ENCODE measurements around the gene SPOP. TPM values are rescaled to one million over a fixed set of nuclear protein-coding genes. Genes with fewer than 3 reads are reported as not detected.

SPOP gene
- total RNA-seq, 1 donor from 2014 or later = 44.2 TPM

DNA sequence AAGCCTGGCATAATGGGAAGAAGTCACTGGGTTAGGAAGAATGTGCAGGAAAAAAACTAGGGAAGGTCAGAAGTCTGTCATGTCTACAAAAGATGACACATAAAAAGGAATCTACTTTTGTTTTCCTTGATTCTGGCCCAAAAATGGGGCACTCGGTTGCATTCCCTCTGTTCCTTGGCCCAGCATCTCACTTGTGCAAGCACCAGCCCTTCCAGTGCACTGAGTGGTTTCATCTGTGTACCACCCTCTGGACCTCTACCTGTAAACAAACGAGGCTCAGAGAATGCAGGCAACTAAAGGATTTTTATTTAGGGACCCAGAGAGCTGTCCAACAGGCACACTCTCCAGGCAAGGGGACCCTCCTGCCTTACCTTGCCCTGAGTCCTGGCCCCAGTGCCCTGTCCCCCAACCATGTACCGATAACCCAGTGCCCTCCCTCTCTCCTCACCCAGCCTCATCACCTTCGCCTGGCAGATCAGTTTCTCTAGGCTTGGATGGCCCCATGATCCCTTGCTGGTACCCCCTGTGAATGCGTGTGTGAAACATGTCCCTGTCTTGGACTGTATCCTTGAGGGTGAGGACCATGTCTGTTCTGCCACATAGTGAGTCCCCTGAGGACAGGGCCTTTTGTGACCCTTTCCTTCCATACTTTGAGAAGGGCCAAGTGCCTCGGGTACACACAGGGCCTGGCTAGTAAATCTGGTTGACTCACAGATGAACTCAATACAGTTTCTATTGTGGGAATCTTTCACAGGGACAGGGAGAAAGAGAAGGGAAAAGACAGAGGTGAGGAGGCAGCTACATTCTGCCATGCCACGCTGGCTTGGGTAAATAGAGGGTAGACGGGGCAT is 88.9 kb downstream of the SPOP start:
- DNase-seq (ENCODE audit: low spot score) = no peak

DNA sequence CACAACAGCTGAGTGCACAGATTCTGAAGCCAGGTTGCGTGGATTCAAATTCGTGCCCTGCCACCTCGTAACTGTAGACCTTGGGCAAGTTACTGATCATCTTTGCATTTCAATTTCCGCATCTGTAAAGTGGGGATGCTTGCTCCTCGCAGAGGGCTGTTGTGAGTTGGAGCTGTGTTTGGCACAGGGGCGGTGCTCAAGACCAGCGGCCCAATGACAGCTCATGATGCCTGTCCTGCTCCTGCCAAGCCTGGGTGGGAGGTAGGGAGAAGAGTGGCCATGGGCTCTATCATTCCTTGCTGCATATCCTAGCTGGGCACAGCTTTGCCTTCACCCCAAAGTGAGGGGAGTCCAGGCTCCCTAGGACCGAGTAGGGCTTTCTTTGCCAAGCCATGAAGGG is 89.6 kb downstream of the SPOP start:
- DNase-seq (ENCODE audit: low spot score) = no peak

DNA sequence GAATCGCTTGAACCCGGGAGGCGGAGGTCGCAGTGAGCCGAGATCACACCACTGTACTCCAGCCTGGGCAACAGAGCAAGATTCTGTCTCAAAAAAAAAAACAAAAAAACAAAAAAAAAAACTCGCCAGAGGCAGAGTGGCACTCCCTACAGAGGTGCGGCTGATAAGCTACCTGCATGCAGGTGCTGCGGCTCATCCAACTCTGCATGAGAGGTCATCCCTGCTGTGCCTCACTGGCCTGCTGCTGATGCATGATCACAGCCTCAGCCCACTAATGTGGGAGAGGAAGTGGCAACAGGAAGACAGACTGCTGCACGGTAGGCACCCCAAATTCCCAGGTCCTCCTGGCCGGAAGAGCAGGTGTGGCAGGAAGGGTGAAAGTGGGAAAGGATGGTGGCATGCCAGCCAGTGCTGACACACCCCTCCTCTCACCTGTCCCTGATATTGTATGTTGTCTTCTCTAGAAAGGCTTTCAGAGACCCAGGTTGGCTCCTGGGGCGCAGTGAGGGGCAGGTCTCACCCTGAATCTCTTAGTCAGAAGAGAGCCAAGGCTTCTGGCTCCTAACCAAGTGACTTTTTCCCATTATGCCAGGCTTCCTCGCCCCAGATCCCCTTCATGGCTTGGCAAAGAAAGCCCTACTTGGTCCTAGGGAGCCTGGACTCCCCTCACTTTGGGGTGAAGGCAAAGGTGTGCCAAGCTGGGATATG is 90.4 kb downstream of the SPOP start:
- no peak for DNase-seq (ENCODE audit: low spot score)

DNA sequence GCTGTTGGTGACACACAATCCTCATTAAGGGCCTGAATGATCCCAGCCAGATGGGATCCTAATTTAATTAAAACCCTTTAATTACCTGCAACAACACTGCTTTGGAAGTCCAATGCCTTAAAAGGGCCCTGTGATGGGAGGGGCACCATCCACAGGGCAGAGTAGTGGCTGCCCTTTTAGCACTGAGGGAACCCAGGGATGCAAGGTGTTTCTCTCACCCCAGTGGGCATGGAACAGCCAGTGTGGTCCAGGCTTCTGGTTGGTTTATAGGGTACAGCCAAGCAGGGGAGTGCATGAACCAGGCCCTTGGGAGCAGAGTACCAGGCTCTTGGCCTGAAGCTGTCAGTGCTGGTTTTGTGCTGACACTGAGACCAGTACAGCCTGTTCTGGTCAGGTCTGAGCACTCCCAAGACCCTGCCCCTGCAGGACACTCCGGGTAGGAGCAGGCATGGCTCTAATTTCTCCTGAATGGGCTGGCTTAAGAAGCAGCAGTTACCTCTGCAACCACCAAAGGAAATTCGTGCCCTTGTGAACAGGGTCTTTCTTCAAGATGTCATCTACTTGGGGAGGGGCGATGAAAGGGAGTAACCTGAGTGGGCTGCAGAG is 92.4 kb downstream of the SPOP start:
- no peak for DNase-seq (ENCODE audit: low spot score)

DNA sequence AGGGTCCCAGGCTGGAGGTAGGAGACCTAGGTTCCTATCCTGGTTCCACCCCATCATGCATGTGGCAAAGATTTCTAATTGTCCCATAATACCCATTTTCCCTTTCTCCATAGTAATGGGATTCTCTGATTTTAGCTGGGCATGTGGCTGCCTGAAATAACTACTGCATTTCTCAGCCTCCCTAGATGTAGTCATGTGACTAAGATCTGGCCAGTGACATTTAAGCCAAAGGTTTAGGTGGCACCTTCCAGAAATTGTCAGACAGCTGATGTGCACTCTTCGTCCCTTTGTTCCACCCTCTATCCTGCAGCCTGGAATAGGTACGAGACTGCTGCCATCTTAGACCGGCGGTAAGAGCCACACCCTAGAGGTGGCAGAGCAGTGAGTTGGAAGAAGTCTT is 94.0 kb downstream of the SPOP start:
- DNase-seq (ENCODE audit: low spot score) = no peak

DNA sequence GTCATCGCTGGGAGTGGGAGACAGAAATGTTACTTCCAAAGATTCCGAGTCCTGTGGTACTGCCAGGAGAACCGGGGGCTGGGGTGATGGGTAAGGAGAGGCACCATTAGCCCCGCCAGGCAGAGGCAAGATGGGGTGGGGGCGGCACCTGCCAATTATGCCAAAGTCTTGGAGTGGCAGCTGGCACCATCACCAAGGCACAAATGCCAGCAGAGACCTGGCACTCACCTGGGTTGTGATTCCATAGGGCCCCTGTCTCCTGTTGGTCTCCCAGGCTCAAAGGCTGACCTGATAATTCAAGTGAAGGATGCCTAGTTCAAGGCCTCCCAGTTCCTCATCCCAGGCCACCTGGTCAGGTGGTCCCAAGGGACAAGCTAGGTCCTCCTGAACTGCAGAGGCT is 94.7 kb downstream of the SPOP start:
- DNase-seq (ENCODE audit: low spot score) = no peak

DNA sequence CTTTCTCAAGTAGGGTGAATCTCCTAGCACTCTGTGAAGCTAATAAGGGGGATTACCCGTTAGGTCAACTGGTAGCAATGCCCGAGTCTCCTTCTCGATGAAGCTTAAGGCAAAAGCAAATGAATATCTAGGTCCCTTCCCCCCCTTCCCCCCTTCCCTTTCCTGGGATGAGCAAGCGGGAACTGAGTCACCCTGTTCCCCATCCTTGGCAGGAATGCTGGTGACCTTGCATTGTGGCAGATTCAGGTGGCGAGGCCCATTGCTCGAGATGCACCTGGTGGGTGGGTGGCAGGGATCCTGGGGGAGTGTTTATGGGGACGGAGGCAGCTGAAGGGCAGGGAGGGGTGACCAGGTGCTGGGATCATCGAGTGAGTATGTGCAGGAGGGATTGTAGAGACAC is 95.1 kb downstream of the SPOP start:
- DNase-seq (ENCODE audit: low spot score) = peak; percentile 74

DNA sequence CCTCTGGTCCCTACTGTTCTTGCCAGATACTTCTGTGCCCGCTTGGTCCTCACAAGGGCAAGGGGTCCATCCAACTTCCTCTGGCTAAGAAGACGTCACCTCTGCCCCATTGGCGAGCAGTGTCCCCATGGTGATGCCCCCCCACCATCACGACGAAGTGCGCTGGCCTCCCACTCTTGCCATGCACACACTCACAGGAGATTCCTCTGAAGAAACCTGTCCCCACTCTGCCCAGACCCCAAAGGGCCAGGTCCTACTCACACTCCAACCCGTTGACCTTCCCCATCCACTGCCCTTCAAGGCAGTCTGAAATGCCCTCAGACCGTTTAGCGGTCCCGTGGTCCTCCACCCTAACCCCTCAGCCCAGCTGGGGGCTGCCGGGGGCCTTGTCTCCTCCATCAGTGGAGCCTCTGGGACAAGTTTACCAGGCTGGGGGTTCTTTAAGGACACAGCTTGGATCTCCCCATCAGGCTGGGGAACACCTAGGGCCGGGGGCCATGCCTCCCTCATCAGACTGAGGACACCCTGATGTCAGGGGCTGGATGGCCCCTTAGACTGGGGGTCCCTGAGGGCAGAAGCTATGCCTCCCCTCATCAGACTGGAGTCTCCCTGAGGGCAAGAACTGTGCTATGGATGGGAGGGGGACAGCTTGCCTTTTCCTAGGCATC is 95.7 kb downstream of the SPOP start:
- peak; percentile 85 for DNase-seq (ENCODE audit: low spot score)

DNA sequence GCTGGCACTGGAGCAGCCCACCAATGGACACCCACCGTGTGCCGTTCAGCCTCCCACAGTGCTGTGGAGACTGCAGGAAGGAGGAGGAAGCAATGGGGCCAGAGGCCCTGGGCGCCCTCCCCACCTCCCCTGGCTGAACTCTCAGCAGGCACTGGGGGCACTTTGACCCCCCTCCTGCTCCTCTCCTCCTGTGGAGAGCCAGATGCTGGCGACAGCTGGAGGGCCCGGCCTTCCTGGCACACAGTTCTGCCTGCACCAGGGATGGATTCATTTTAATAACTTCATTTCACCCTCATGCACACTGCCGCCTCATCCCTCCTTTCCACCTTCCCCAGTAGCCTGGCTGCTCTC is 96.3 kb downstream of the SPOP start:
- peak; percentile 85 for DNase-seq (ENCODE audit: low spot score)

DNA sequence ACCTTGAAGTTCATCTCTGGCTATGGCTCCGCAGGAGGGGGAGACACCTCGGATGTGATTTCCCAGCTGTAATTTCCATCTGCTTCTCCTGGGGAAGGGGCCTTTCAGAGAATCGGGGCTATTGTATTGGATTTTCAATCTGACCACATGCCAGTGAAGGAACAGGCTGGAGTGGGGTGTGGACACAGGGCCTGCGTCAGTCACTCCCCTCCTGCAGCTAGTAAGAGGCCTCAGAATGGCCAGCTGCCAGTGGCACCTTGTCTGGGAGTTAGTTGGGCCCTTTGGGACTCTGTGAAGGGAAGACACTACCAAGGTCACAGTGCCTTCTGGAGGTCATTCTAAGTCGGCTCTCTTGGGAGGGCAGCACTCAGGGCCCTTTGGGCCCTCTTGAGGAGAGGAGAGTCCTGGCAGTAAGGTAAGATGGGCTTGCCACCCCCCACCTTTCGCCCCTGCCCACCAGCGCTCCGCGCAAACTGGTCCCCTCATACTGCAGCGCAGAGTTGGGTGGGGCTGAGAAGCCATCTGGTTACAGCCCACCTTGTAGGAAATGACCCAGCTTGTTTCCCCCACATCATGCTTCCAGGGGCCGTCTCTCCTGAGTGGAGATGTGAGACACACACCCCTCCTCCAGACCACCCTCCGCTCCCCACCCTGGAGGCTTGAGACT is 96.8 kb downstream of the SPOP start:
- DNase-seq (ENCODE audit: low spot score) = peak; percentile 77

DNA sequence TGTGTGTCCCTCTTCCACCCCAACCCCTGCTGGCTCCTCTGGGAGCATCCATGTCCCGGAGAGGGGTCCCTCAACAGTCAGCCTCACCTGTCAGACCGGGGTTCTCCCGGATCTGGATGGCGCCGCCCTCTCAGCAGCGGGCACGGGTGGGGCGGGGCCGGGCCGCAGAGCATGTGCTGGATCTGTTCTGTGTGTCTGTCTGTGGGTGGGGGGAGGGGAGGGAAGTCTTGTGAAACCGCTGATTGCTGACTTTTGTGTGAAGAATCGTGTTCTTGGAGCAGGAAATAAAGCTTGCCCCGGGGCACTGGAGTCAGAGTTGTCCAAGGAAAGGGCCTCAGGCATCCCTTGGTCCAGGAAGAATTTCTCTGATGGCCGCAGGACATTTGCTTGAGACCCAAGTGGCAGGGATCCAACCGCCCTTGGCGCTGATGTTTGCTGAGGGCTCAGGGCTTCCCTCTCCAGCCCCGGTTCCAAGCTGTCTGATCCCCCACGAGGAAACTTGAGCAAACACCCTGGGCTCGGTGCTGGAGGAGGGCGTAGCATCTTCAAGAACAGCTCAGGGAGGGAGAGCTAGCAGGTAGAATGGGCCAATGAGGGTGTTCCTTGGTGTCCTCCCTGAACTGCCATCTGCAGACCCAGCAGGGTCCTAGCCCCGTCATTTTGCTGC is 97.7 kb downstream of the SPOP start:
- DNase-seq (ENCODE audit: low spot score) = no peak

DNA sequence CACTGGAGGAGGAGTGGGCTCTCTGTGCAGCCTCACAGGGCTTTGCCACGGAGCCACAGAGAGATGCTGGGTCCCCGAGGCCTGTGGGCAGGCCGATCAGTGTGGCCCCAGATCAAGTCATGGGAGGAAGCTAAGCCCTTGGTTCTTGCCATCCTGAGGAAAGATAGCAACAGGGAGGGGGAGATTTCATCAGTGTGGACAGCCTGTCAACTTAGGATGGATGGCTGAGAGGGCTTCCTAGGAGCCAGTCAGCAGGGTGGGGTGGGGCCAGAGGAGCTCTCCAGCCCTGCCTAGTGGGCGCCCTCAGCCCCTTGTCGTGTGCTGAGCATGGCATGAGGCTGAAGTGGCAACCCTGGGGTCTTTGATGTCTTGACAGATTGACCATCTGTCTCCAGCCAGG is 98.4 kb downstream of the SPOP start:
- no peak for DNase-seq (ENCODE audit: low spot score)

DNA sequence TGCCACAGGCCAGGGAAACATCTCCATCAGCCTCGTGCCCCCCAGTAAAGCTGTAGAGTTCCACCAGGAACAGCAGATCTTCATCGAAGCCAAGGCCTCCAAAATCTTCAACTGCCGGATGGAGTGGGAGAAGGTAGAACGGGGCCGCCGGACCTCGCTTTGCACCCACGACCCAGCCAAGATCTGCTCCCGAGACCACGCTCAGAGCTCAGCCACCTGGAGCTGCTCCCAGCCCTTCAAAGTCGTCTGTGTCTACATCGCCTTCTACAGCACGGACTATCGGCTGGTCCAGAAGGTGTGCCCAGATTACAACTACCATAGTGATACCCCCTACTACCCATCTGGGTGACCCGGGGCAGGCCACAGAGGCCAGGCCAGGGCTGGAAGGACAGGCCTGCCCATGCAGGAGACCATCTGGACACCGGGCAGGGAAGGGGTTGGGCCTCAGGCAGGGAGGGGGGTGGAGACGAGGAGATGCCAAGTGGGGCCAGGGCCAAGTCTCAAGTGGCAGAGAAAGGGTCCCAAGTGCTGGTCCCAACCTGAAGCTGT is 98.9 kb downstream of the SPOP start:
- DNase-seq (ENCODE audit: low spot score) = no peak

DNA sequence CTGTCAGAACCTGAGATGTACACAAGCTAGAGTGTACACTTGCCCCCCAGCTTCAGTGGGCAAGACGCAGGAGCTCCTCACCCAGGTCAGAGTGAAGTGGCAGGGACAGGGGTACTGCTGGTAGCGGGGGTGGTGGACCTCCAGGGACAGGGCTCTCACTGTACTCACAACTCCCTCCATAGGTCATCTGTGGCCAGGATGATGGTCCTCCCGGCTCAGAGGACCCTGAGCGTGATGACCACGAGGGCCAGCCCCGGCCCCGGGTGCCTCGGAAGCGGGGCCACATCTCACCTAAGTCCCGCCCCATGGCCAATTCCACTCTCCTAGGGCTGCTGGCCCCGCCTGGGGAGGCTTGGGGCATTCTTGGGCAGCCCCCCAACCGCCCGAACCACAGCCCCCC is 99.5 kb downstream of the SPOP start:
- no peak for DNase-seq (ENCODE audit: low spot score)

DNA sequence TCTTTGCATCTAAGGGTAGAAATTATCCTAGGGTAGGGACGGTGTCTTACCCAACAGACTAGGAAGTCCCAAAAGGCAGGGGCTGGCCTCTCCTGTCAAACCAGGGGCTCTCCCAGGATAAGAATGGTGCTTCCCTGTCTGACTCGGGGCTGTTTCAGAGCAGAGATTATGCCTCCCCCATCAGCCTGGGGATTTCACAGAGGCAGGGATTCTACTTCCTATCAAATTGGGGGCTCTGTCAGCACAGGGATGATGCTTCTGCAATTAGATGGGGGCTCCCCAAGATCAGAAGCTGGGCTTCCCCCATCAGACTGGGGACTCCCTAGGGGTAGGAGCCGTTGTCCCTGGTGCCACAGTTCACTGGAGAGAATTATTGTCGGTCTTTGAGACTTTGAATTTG is 99.9 kb downstream of the SPOP start:
- no peak for DNase-seq (ENCODE audit: low spot score)

DNA sequence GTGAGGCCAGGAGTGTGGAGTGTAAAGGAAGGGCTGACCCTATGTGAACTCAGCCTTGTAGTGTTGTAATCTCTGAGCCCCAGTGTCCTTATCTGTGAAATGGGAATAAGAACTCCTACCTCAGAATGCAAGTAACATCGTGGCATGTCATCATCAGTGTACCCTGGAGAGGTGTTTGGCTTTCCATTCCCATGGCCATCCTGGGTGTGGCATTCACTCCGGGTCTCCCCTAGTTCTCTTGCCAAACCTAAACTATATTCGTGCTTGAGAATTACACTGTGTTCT is 100.3 kb downstream of the SPOP start:
- no peak for DNase-seq (ENCODE audit: low spot score)

DNA sequence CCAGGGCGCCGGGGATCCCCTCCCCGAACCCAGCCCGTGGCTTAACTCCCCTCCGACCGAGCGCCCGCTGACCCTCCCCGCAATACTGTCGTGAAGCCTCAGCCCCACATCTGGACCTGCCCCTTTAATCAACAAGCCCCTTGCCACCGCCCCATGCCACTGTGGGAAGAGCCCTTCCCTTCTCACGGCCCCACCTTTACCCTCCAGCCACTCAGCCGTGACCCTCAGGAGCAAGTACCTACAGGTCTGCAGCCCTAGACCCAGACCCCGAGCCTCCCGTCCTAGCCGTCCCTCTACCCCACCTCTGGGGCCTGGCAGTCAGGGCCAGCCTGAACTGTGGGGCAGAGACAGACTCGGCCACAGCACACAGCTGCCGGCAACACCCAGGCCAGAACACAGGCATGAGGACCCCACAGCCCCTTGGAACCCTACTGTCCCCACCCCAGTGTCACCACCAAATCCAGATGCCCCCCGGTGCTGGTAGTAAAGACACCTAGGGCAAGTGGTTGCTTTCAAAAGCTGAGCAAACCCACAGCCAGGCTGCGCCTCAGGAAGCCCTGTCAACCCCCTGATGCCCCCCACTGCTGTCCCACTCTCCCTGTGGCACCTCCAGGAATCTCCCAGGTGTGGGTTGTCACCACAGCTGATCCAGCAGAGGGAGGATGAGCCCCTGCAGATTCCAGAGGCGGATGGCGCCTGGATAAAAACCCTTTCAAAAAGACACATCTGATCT is 100.8 kb downstream of the SPOP start:
- no peak for DNase-seq (ENCODE audit: low spot score)

DNA sequence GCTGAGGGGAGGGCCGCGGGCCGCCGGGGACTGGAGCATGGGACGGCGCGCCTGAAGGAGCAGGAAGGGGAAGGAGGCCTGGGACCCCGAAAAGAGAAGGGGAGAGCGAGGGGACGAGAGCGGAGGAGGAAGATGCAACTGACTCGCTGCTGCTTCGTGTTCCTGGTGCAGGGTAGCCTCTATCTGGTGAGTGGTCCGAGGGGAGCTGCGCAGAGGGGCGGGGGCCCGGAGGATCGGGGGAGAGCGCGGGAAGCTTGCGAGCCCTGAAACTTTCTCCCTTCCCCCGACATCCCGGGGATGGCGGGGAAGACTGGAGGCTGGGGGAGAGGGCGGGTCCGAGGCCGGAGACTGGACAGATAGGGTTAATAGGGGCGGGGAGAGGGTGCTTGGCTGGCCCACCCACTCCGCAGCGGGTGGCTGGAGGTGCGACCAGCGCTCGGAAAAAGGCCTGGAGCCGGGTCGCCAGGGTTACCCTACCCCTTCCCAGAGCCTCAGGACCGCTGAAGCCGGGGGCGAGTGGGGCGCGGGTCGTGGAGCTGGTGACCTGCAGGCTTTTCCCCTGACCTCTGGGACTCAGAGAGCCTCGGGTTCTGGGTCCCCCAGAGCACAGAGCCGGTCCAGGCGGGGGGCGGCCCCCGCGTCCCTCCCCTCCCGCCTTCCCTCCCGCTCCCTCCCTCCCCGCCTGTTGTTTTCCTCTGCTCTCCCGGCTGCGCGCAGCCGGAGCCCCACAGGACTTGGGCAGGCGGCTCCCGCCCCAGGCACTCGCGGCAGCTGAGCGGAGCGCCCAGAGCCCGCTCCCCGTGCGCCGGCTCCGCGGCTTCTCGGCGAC is 101.6 kb downstream of the SPOP start:
- DNase-seq (ENCODE audit: low spot score) = no peak

DNA sequence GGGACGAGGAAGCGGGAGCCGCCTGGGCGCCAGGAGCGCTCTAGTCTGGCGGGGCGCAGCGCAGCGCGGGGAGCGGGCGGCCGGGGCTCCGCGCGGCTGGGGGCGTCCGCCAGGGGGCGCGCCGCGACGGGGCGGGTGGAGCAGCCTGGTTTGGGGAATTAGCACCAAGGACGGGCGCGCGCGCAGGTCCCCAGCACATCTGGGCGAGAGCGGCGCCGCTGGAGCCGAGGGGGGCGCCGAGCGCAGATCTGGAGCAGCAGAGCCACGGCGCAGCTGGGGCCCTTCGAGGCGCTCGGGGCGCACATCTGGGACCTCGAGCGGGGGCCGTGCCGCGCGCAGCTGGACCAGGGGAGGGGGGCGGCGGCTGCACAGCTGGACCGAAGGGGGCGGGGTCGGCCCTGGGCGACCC is 102.2 kb downstream of the SPOP start, which contains the start of gene NXPH3:
Gene NXPH3, plus strand, starts transcription at position 193 of the 409 bp plus-strand sequence. CDS start 349 bp downstream, outside the sequence.
- DNase-seq (ENCODE audit: low spot score) = no peak

Measured in mesenteric fat pad (tissue), 1 donor.